Measurements from ENCODE around the gene EHD1.

Gene EHD1

DNA sequence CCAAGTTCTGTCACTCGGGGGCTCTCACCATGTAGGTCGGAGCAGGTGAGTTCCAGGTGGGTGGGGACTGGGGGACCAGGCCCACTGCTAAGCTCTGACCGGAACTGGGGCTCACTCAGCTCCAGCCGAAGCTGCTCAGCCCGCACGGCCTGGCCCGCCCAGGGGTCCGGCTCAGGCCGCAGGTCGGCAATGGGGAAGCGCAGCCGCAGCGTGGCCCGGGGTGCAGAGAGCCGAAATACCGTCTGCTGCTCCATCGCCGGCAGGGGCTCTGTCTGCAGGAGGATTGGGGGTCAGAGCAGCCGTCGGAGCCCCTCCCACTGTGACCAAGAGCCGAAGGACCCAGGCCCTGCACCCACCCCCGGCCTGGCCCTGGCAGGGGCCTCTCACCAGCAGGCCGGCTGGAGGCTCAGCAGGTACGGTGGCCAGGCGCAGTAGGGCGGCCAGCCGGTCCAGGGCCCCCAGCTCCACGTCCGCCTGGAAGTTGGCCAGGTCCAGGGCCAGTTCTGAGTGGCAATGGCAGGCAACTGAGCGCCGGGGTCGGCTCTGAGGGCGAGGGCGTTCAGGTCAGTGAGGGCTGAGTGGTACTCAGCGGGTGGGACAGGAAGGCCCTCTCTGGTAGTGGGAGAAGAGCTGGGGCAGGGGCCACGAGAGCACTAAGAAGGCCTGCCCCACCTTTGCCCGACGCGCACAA lies 31.4 kb upstream of the EHD1 start:
- no peak for DNase-seq (ENCODE audit: low spot score)

DNA sequence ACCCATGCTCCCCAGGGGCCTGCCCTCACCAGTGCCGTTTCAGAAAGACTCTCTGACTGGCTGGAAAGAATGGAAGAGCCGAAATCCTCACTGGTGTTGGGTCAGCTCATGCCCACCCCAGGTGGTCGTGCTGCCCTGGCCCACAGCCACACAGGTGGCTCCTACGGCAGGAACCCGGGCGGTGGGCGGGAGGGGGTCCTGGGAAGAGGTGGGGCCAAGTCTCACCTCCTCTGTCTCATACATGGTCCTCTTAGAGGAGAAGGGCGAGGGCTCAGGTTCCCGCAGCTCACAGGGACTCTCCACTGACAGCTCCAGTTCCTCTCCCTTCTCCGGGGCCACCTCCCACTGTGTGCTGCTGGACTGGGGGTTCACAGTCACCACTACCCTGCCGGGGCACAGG lies 30.3 kb upstream of the EHD1 start:
- DNase-seq (ENCODE audit: low spot score): no peak

DNA sequence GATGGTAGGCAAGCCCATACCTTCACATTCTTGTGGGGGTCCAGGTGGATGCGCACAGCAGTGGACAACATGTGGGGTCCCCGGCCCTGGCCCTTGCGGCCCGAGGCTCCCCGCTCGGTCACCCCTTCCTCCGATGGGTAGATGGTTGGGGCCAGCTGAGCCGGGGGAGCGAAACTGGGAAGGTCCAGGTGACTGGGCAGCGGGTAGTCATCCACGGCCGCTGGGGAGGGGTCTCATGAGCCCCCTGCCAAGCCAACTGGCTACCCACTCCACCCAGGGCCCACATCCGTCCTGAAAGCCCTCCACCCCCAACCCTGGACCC lies 27.9 kb upstream of the EHD1 start:
- DNase-seq (ENCODE audit: low spot score): no peak

DNA sequence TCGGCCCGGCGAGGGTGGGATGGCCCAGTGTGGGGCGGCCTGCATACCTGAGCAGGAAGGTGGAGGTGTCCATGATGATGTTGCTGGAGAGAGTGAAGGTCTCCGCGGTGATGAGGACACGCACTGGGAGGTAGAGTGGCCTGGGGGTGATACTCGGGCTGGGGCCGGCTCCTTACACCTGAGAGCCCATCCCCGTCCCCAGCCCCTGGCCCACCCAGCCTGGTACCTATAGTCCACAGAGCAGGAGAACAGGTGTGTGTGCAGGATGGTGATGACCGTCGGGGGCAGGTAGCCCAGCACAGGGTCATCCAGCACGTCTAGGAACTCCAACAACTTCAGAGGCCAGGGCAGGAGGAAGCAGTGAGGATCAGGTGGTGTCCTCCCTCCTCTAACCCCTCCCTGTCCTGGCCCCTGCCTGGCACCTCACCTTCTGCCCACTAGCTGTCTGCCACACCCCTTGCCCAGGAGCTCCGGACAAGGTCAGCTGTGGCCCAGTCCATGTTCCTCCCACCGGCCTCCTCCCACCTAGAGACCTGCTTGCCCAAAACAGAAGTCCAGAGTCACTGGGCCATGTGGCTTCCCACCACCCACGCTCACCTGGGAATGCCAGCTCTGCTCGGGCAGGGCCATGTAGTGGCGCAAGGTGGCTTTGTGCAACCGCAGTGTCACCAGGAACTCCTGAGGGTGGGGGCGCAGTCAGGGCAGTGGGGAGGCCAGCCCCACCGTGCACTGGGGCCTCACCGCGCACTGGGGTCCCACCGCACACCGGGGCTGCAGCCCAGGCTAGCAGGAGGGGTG lies 27.3 kb upstream of the EHD1 start:
- no peak for DNase-seq (ENCODE audit: low spot score)

DNA sequence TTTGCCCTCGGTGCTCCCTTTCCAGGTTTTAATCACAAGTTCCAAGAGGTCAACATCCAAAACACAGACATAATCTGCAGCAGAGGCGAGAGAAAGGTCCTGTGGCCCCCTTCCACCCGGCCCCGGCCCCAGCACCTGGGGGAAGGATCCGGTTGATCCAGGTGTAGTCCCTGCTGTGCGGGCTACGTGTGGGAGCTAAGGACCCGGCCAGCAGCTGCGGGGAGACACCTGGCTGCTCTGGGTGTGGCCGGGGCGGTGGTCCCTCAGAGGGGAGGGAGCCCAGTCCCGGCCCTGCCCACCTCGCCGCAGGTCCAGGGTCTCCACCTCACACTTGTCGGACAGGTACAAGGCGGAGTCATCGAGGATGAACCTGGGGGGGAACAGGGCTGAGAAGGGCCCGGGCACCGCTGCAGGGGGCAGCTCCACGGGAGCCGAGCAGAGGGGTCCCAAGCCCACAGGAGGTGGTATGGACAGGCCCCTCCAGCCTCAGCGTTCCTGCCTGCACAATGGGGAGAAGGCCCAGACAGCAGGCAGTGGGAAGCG lies 24.9 kb upstream of the EHD1 start:
- DNase-seq (ENCODE audit: low spot score): no peak

DNA sequence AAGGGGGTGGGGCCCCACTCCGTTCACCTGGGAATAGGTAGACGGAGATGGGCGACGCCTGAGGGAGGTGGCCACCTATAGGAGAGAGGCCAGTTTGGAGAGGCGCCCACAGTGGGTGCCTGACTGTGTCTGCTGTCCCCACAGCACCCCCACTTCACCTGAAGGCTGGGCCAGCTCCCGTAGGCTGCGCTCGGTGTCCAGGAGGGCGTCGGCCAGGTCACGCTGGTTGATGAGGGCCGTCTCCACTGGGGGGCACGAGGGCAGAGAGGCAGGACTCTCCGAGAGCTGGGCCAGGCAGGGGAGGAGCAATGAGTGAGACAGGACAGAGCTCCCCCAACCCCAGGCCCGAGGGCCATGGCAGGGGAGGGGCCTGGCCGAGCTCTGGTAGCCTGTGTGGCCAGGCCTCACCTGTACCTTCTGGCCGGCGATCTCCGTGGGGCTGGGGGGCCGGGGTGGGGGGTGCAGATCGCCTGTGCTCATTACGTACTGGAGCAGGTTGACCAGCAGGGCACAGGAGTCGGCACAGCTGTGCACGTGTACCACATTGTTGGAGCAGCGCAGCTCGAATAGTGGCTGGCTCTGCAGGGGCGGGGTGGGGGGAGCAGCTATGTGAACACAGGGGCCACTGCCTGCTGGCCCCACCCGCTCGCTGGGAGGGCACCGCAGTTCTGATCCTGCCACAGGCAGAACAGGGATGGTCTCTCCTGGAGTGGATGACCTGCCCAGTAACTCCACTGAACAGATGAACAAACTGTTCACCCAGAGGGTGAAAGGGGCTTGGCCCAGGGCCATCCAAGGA lies 23.9 kb upstream of the EHD1 start:
- no peak for DNase-seq (ENCODE audit: low spot score)

DNA sequence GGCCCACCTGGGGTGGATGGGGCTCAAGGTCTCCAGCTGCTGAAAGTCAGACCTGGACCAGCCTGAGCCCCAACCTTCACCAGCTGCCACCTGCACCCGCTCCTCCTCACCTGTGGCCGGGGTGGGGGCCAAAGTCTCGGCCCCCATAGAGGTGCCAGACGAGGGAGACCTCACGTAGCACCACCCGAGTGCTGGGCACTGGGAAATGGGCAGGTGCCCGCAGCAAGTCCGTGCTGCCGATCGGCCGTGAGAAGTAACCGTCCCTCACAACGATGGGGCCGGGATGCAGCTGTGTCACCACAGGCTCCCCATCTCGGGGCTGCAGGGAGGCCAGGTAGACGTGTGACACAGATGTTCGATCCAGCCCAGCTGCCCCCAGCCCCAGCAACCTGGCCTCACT lies 22.4 kb upstream of the EHD1 start:
- DNase-seq (ENCODE audit: low spot score): no peak

DNA sequence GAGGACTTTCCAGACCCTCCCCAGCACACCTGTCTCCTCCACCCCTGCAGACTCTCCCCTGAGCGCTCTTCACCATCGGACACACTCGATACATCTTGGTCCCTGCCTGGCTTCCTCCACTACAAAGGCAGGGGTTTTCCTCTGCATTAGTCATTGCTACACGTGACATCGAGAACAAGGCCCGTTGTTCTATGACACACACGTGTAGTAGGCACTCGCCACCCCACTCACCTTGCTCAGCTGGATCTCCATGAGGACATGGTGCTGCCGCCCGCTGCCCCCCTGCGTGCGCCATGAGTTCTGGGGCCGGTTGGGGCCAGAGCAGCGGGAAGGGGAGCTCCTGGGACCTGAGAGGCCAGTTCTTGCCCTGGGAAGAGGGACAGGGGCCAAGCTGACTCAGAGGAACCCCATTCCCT lies 21.9 kb upstream of the EHD1 start:
- DNase-seq (ENCODE audit: low spot score): no peak

DNA sequence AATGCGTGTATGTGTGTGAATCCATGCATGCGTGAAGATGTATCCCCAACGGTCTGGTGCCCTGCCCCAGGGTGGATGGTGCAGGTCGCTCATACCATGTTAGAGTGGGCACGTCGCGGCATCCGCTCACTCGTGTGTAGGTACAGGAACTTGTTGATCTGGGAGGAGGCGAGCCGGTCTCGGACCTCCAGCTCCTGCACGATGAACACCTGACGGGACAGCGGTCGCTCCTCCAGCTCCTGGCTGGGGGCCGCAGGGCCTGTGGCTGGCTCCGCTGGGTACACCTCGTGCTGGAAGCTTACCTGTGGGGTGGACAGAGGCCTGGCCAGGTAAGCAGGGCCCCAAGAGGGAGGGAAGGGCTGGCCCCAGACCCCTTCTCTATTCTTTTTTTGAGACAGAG lies 20.1 kb upstream of the EHD1 start:
- DNase-seq (ENCODE audit: low spot score): no peak

DNA sequence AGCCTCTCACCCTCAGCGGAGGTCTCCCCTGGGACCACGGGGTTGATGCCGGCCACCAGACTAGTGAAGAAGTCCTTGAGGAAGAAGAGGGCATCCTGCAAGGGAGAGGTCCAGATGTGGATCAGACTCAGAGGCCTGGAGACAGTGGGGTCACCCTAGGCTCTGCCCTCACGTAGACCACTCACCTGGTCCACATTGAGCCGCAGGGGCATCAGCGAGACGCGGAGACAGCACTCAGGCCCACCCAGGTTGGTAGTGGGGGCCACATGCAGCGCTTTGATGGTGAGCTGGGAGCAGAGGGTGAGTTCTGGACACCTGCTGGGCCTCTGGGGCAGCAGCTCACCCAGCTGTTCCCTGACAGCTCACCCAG lies 19.6 kb upstream of the EHD1 start:
- no peak for DNase-seq (ENCODE audit: low spot score)

DNA sequence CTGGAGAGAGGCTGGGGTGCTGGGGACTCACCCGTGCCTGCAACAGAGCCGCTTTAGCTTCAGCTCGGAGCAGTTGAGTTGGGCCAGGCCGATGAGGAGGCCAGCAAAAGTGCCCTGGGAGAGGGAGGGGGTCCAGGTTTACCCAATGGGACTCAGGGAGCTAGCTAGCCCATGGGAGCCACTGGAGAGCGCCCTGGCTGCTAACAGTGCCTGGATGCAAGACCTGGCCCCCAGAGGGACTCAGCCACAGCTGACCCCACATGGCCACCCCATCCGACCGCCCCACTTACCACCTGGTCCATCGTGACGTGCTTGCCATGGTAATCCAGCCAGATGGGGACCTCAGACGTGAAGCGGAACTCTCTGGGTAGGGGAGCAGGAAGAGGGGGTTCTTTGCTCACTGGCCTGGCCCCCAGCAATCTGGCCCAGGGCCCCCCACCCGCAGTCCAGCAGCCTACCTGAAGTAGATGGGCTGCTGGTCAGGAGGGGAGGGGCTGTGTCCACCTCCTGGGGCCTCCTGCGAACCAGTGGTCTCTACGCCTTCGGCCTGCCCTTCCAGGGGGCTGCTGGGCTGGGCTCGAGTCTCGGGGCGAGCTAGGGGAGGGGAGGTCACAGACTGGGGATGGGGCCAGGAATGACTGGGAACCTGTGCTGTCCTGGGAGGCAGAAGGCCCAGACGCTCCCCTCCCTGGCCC lies 19.1 kb upstream of the EHD1 start:
- no peak for DNase-seq (ENCODE audit: low spot score)

DNA sequence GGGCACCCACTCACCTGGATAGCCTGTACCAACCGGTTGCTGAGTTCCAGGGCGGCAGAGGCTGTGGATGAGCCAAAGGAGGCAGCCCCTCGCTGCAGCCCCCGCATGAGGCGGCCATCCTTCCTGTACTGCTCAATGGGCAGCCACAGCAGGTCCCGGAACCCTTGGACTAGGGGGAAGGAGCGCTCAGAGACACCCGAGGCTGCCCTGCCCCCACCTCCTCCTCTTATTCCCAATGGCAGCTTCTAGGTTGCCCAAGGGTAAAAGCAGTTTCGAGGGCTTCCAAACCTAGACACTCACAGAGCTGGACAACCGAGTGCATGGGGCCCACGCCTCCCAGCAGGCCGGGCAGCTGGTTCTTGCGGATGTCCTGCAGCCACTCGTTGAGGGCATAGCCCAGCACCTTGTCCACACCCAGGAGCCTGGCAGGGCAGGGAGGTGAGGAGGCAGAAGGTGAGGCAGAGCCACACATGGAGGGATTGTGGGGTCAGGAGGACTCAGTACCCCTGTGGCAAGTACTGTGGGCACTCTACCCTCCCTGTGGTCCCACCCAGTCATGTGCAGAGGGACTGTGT lies 18.1 kb upstream of the EHD1 start:
- no peak for DNase-seq (ENCODE audit: low spot score)

DNA sequence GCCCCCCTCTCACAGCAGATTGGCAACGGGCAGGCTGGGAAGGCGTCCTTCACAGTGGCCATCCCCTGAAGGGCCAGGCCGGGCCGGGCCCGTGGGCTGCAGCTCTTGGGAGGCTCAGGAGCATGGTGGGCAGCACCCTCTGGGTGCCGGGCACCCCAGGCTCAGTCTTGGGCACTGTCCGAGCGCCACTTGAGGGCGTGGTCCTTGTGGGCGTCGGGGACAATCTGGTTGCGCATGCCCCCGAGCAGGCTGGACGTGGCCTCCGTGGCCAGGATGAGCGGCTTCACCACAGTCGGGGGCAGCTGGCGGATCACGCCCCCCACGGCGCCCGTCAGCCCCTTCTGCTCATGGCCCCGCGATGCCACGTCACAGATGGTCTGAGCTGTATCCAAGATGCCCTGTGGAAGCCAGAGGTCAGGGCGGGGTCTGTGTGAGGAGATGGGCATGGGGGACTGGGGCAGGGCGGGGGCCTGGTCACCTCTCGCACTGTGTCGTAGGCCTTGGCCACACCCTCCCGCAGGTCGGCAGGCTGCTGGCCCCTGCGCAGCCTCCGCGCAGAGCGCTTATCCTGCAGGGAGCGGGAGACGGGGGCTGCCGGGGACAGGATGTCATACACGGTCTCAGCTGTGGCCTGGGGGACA lies 16.5 kb upstream of the EHD1 start:
- no peak for DNase-seq (ENCODE audit: low spot score)

DNA sequence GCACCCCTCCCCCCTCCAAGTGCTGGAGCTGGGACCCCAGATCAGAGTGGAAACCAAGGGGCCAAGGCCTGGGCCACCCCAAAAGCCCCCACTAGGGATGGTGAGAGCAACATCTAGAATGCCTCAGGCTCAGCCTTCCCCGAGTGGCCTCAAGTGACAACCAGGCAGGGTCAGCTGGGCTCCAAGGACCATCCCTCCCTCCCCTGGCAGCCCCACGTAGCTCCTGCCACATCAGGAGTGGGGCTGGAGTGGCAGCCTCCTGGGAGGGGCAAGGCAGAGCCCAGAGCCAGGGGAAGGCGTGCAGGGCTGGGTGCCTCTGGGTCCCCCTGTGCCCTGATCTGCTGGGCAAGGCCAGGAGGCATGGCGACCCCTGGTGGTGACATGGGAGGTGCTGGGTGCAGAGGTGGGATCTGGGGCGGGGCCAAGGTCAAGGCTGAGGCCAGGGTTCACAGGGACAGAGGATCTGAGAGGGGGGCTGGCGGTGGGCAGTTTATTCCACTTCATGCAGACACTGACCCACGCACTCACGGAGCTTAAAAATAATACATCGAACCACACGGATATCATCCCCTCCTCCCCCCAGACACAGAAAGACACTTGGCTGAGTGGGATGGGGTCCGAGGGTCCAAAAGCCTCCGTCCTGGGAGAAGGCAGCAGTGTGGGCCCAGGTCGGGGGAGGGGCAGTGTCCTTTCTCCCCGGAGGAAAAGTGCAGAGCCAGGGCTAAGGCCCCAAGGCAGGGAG lies 15.8 kb upstream of the EHD1 start:
- DNase-seq (ENCODE audit: low spot score): peak; percentile 88

DNA sequence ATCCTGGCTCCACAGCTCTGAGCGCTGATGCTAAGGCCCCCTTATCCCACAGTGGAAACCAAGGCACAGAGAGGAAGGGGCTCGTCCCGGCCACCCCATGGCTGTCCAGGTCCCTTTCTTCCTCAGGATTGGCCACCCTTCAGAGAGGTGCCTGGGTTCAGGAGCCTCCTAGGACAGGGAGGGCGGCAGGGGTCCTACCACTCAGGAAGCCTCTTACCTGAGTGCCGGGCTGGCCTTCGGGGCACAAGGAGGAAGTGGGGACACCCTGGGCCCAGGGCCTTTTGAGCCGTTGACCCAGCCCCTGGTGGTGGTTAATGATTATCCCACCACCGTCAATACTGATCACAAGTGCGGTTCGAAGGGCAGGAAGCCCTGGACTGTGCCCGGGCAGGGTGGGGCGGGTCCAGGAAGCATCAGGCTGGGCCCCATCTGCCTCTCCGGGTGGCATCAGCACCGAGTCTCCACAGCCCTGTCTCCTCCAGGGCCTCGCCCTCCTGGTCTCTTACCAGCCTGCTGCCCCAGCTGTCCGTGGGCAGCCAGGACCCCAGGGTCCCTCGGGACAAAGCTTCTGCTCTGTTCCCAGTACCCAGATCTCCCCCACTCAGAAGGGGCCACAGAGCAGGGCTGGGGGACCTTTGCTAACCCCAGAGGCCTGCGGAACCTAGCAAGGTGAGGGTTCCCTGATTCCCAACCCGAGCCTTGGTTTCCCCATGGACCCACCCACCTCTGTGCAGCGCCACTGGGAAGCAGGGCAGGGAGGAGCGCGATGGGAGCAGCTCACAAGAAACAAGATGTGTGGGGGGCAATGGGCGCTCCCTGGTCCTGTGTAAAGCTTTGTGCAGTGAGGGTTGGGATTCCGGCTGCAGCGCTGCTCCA lies 15.0 kb upstream of the EHD1 start:
- DNase-seq (ENCODE audit: low spot score): no peak

DNA sequence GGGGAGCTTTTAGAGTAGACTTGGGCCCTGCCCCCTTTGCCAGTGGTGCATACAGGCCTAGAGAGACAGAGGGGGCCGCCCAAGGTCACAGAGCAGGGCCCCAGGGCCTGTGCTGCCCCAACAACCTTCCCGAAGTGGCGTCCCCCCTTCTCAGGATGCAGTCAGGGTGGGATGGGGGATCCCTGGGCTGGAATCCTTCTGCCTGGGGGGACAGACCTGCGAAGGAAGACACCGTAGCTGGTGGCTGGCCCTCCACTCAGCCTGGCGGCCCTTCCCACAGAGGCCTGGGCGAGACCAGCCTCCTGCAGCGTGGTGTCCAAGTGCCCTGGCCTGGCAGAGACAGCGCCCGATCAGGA lies 14.4 kb upstream of the EHD1 start:
- no peak for DNase-seq (ENCODE audit: low spot score)

DNA sequence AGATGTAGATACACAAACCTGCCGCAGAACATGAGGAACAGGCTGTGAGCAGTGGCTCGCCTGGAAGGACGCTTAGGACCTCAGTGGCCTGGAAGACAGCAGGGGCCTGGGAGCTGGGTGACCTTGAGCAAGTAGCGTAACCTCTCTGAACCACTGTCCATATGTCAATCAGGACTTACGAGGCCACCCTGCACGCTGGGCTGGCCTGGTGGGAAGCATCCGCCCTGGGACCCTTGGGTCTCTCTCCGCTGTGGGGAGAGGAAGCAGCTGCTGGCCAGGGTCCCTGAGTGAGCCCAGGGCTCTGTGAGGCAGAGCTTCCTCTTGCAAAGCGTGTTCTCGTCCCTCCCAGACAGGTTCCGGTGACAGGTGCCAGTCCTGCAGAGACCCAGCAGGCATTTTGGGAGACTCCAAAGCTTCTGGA lies 14.0 kb upstream of the EHD1 start:
- no peak for DNase-seq (ENCODE audit: low spot score)

DNA sequence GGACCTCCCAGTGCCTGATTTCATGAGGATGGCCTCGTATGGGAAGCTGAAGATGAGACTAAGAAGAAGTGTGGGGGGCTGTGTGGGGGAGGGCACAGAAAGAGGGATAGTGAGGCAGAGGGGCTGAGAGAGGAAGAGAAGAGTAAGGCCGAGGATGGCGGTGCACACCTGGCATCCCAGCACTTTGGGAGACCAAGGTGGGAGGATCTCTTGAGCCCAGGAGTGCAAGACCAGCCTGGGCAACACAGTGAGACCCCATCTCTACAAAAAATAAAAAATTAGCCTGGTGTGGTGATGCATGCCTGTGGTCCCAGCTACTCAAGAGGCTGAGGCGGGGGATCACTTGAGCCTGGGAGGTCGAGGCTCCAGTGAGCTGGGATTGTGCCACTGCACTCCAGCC lies 13.5 kb upstream of the EHD1 start:
- DNase-seq (ENCODE audit: low spot score): no peak

DNA sequence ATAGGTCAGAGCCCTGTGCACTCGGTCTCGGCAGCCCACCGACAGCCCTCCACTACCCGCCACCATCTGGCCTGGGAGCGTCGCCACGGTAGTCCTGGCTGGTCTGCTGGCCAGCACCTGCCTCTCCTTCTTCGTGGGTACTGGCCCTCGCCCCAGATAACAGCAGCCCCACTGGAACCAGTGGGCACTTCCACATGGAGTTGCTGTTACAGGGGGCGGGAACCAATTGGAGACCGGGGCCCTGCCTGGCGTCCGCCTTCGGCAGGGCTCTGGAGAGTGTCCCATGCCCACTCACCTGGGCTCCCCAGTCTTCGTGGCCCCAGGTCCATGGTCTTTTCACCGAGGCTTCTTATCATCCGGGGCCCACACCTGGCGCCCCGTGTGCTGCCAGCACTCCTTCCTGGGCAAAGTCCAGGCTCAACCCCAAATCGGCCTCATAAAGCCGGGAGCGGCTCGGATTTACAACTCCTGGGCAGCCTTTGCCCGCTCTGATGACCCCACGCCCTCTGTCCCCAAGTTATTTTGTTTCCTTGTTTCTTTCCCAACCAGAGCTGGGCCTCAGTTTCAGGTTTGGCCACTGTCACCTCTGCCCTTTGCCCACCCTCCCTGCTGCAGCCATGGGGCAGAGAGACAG lies 12.9 kb upstream of the EHD1 start:
- DNase-seq (ENCODE audit: low spot score): no peak

All from AG20443 (cell line).